Thymus (tissue), 11 donors: ENCODE data around the gene ATP6AP1. TPM values are rescaled to one million over a fixed set of nuclear protein-coding genes. Genes with fewer than 3 reads are reported as not detected.

Source experiments
- DNase-seq, 9 donors: peaks; one replicate each; pipeline ENCODE4 v3.0.0-alpha.2; 2013; ENCODE audit warnings: low spot score in 9 of 9, low read depth in 6 of 9, missing footprints in 1 of 9
- H3K27ac ChIP-seq, 2 donors: one replicate each; pipeline ENCODE4 v1.5.1; 2013; ENCODE audit warnings: control low read depth in 1 of 2, low read depth in 1 of 2, low read length in 1 of 2, mild to moderate bottlenecking in 1 of 2, moderate library complexity in 1 of 2
- H3K27me3 ChIP-seq, 2 donors: one replicate each; pipeline ENCODE4 v1.5.1; 2013; ENCODE audit warnings: low read length in 1 of 2; ENCODE audit not compliant: control insufficient read depth in 2 of 2, insufficient read depth in 1 of 2
- H3K36me3 ChIP-seq, 2 donors: one replicate each; pipeline ENCODE4 v1.5.1; 2013; ENCODE audit warnings: low read length in 1 of 2, mild to moderate bottlenecking in 1 of 2, moderate library complexity in 1 of 2; ENCODE audit not compliant: control insufficient read depth in 2 of 2, insufficient read depth in 2 of 2
- H3K4me1 ChIP-seq, 2 donors: one replicate each; pipeline ENCODE4 v1.5.1; 2013; ENCODE audit warnings: low read length in 2 of 2; ENCODE audit not compliant: control insufficient read depth in 2 of 2, insufficient read depth in 2 of 2
- H3K4me3 ChIP-seq, 2 donors: one replicate each; pipeline ENCODE4 v1.5.1; 2013; ENCODE audit warnings: low read length in 2 of 2, control low read depth in 1 of 2, mild to moderate bottlenecking in 1 of 2
- H3K9me3 ChIP-seq, 2 donors: one replicate each; pipeline ENCODE4 v1.5.1; 2013; ENCODE audit warnings: low read length in 1 of 2, mild to moderate bottlenecking in 1 of 2; ENCODE audit not compliant: control insufficient read depth in 2 of 2, insufficient read depth in 1 of 2
- WGBS: extraction: QIAGEN DNeasy Blood & Tissue Kit; methylation state at CpG from one replicate; pipeline ENCODE4 v1.1.7; 2013; 5-methylcytosine and 5-hydroxymethylcytosine counted together
- polyA plus RNA-seq: library from polyadenylated mRNA; stranded (reverse); fragments of 200-250 nt; gene quantifications from one replicate; pipeline ENCODE4 v1.2.3, GENCODE V29; 2013
- total RNA-seq: library from RNA; stranded (reverse); fragments of 120-200 nt; gene quantifications from one replicate; pipeline ENCODE4 v1.2.4, GENCODE V29; 2013
- donor health status: healthy.

ATP6AP1 gene
- total and polyA plus RNA-seq, 2 donors, result 26.6 to 53.7 TPM

GRCh38 chrX:154419189-154419588 is 9.3 kb upstream of the ATP6AP1 start:
- H3K36me3 ChIP-seq, result peaks cover 0 to 7% of the 10 kb centered on the region in 2 donors
- no peak for DNase-seq
- H3K4me3 ChIP-seq, result no peak overlapping the region
- no peaks in the 10 kb centered on the region for H3K4me1 ChIP-seq
- H3K27me3 ChIP-seq, result no peaks in the 10 kb centered on the region
- H3K9me3 ChIP-seq, result no peaks in the 10 kb centered on the region
- no peak overlapping the region for H3K27ac ChIP-seq
- WGBS, result 95% methylated on average over 8 of the region's 8 CpGs

GRCh38 chrX:154419688-154420401 is 8.6 kb upstream of the ATP6AP1 start:
- H3K4me1 ChIP-seq, result no peaks in the 10 kb centered on the region
- H3K4me3 ChIP-seq, result no peak overlapping the region
- no peak for DNase-seq
- H3K36me3 ChIP-seq, result peaks cover 0 to 7% of the 10 kb centered on the region in 2 donors
- WGBS, result 96% methylated on average over 19 of the region's 19 CpGs
- H3K27me3 ChIP-seq, result no peaks in the 10 kb centered on the region
- no peak overlapping the region for H3K27ac ChIP-seq
- H3K9me3 ChIP-seq, result no peaks in the 10 kb centered on the region

- WGBS, result 98% methylated on average over 10 of the region's 10 CpGs
- Histone ChIP-seq H3K4me1 (no peaks in the 10 kb centered on the region), H3K36me3 (peaks cover 0 to 7% of the 10 kb centered on the region in 2 donors), H3K27me3 (no peaks in the 10 kb centered on the region), H3K27ac (no peak overlapping the region), H3K9me3 (no peaks in the 10 kb centered on the region), H3K4me3 (no peak overlapping the region)
- no peak for DNase-seq
These were observed 8.1 kb upstream of the ATP6AP1 start for GRCh38 chrX:154420402-154420756.

- Histone ChIP-seq H3K4me1 (peaks cover 3 to 18% of the 10 kb centered on the region in 2 donors), H3K9me3 (peaks cover 0 to 8% of the 10 kb centered on the region in 2 donors), H3K27ac (peak overlapping the region in 1 of 2 donors; percentile 32), H3K4me3 (no peak overlapping the region), H3K36me3 (peaks cover 5 to 9% of the 10 kb centered on the region in 2 donors), H3K27me3 (no peaks in the 10 kb centered on the region)
- WGBS, result 94% methylated on average over 13 of the region's 13 CpGs
- DNase-seq, result no peak
These were observed 1.3 kb upstream of the ATP6AP1 start for GRCh38 chrX:154426916-154427770.

DNA sequence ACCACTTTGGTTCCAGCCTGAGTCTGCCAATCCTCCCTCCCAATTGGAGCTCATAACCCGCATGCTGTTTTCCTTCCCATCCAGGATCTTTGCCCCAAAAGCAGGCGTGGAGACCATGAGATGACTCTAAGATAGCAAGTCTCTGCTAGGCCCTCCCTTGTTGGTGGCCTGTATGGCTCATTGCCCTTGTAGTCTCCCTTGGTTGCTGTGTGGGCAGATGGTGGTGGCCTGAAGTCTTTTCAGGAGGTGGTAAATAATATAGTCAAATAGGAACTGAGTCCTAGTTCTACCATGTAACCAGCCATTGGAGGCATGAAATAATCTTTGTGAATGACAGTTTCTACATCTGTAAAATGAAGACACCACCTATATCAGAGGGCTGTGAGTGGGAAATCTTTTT is 1.2 kb downstream of the ATP6AP1 start:
- H3K9me3 ChIP-seq, result peaks cover 0 to 8% of the 10 kb centered on the region in 2 donors
- H3K4me1 ChIP-seq, result peaks cover 3 to 18% of the 10 kb centered on the region in 2 donors
- no peak overlapping the region for H3K27ac ChIP-seq
- peak overlapping the region in 1 of 2 donors; percentile 60 for H3K4me3 ChIP-seq
- 96% methylated on average over 2 of the region's 2 CpGs for WGBS
- no peaks in the 10 kb centered on the region for H3K27me3 ChIP-seq
- H3K36me3 ChIP-seq, result peaks cover 18 to 29% of the 10 kb centered on the region in 2 donors
- no peak for DNase-seq

DNA sequence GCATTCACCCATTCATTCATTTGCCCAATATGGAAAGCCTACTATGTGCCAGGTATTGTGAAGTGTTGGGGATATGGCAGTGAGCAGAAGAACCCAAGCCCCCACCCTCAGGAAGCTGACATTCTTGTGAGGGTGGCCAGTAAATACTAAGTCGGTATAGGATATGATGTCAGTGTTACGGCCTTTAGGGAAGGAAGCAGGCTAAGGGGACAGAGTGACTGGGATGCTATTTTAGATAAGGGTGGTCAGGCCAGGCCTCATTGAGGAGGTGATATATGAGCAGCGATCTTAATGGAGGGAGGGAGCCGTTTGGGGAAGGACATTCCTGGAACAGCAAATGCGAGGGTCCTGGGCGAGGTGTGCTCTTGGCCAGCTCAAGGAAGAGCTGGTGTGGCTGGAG is 2.0 kb downstream of the ATP6AP1 start:
- no peaks in the 10 kb centered on the region for H3K27me3 ChIP-seq
- WGBS, result 66% methylated on average over 6 of the region's 6 CpGs
- DNase-seq, result no peak
- H3K4me1 ChIP-seq, result peaks cover 3 to 18% of the 10 kb centered on the region in 2 donors
- peak overlapping the region in 1 of 2 donors; percentile 31 for H3K27ac ChIP-seq
- peaks cover 0 to 8% of the 10 kb centered on the region in 2 donors for H3K9me3 ChIP-seq
- H3K4me3 ChIP-seq, result no peak overlapping the region
- H3K36me3 ChIP-seq, result peaks cover 23 to 37% of the 10 kb centered on the region in 2 donors

- no peak overlapping the region for H3K4me3 ChIP-seq
- no peak for DNase-seq
- H3K9me3 ChIP-seq, result peaks cover 0 to 8% of the 10 kb centered on the region in 2 donors
- WGBS, result 64% methylated on average over 7 of the region's 7 CpGs
- peaks cover 3 to 18% of the 10 kb centered on the region in 2 donors for H3K4me1 ChIP-seq
- peaks cover 24 to 41% of the 10 kb centered on the region in 2 donors for H3K36me3 ChIP-seq
- no peaks in the 10 kb centered on the region for H3K27me3 ChIP-seq
- H3K27ac ChIP-seq, result peak overlapping the region in 1 of 2 donors; percentile 31
These were observed 2.4 kb downstream of the ATP6AP1 start for GRCh38 chrX:154430916-154431315.

DNA sequence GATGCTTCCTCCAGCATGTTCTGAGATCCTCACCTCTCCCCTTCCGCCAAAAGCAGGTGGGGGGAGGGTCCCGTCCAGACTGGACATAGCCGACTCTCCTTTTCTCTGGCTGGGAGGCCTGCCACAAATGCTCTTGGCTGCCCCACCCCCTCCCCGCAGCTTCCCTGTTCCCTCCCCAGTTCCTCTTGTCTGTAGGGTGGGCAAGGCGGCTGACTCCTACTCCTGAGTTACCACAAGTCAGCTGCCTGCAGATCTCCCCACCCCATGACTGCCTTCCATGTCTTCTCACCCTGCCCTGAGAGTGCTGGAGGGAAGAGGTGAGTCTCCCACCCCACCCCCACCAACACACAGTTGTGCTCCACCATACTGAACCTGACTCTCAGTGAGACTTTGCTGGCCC is 2.9 kb downstream of the ATP6AP1 start:
- Histone ChIP-seq H3K27ac (no peak overlapping the region), H3K9me3 (peaks cover 0 to 8% of the 10 kb centered on the region in 2 donors), H3K4me3 (no peak overlapping the region), H3K4me1 (peaks cover 3 to 20% of the 10 kb centered on the region in 2 donors), H3K27me3 (no peaks in the 10 kb centered on the region), H3K36me3 (peaks cover 24 to 42% of the 10 kb centered on the region in 2 donors)
- no peak for DNase-seq
- 36% methylated on average over 5 of the region's 5 CpGs for WGBS

GRCh38 chrX:154432210-154432609 is 3.7 kb downstream of the ATP6AP1 start:
- H3K27me3 ChIP-seq, result no peaks in the 10 kb centered on the region
- peaks cover 24 to 42% of the 10 kb centered on the region in 2 donors for H3K36me3 ChIP-seq
- H3K9me3 ChIP-seq, result peaks cover 0 to 8% of the 10 kb centered on the region in 2 donors
- DNase-seq, result no peak
- H3K4me3 ChIP-seq, result no peak overlapping the region
- H3K4me1 ChIP-seq, result peaks cover 3 to 21% of the 10 kb centered on the region in 2 donors
- no peak overlapping the region for H3K27ac ChIP-seq
- WGBS, result 96% methylated on average over 8 of the region's 8 CpGs
